ENCODE data around the gene LMF1. TPM values are rescaled to one million over a fixed set of nuclear protein-coding genes. Genes with fewer than 3 reads are reported as not detected.
"Not testable (repeated sequence)": the region's sequence is repeated elsewhere in the genome, so short reads cannot be mapped to it uniquely, and the experiment has no call there.

Gene LMF1
- total RNA-seq, 1 donor: 29.4 TPM

GRCh38 chr16:842061-842476, 128.7 kb downstream of the LMF1 start:
- no peak for TF ChIP-seq CTCF (IDR thresholded peaks at IDR 0.05; ENCODE audit: insufficient read depth, low read length)
- no peak for DNase-seq (ENCODE audit: low read depth)
- H3K4me3 ChIP-seq (ENCODE audit: low read depth, low read length): no peak overlapping the region

- TF ChIP-seq CTCF (IDR thresholded peaks at IDR 0.05; ENCODE audit: insufficient read depth, low read length): no peak
- H3K4me3 ChIP-seq (ENCODE audit: low read depth, low read length): no peak overlapping the region
- no peak for DNase-seq (ENCODE audit: low read depth)
These were observed 129.2 kb downstream of the LMF1 start for GRCh38 chr16:841455-842060.

GRCh38 chr16:840561-841454, 130.0 kb downstream of the LMF1 start:
- TF ChIP-seq CTCF (IDR thresholded peaks at IDR 0.05; ENCODE audit: insufficient read depth, low read length): no peak
- H3K4me3 ChIP-seq (ENCODE audit: low read depth, low read length): no peak overlapping the region
- DNase-seq (ENCODE audit: low read depth): no peak

GRCh38 chr16:839643-840408, 131.0 kb downstream of the LMF1 start:
- DNase-seq (ENCODE audit: low read depth): no peak
- no peak for TF ChIP-seq CTCF (IDR thresholded peaks at IDR 0.05; ENCODE audit: insufficient read depth, low read length)
- no peak overlapping the region for H3K4me3 ChIP-seq (ENCODE audit: low read depth, low read length)

- no peak for DNase-seq (ENCODE audit: low read depth)
- no peak for TF ChIP-seq CTCF (IDR thresholded peaks at IDR 0.05; ENCODE audit: insufficient read depth, low read length)
- H3K4me3 ChIP-seq (ENCODE audit: low read depth, low read length): no peak overlapping the region
These were observed 132.0 kb downstream of the LMF1 start for GRCh38 chr16:838741-839140.

- DNase-seq (ENCODE audit: low read depth): not testable (repeated sequence)
These were observed 134.0 kb downstream of the LMF1 start for GRCh38 chr16:836822-837221.

GRCh38 chr16:836221-836620, 134.6 kb downstream of the LMF1 start:
- no peak for DNase-seq (ENCODE audit: low read depth)

More at GRCh38 chr16:836822-837221, 134.0 kb downstream of the LMF1 start:
- H3K4me3 ChIP-seq (ENCODE audit: low read depth, low read length): not testable (repeated sequence)

More at GRCh38 chr16:836221-836620, 134.6 kb downstream of the LMF1 start:
- no peak overlapping the region for H3K4me3 ChIP-seq (ENCODE audit: low read depth, low read length)
- no peak for TF ChIP-seq CTCF (IDR thresholded peaks at IDR 0.05; ENCODE audit: insufficient read depth, low read length)
